ENCODE data around the gene MPHOSPH9.
"Not testable (repeated sequence)": the region's sequence is repeated elsewhere in the genome, so short reads cannot be mapped to it uniquely, and the experiment has no call there.

MPHOSPH9 gene

GRCh38 chr12:123260081-123260480, 27.1 kb upstream of the MPHOSPH9 start:
- DNase-seq (ENCODE audit: low read depth): no peak
- H3K4me3 ChIP-seq (ENCODE audit: low read depth, low read length): no peak overlapping the region
- no peak for TF ChIP-seq CTCF (IDR thresholded peaks at IDR 0.05; ENCODE audit: low read depth, low read length, missing control alignments)

GRCh38 chr12:123258593-123258992, 25.7 kb upstream of the MPHOSPH9 start:
- DNase-seq (ENCODE audit: low read depth): no peak
- TF ChIP-seq CTCF (IDR thresholded peaks at IDR 0.05; ENCODE audit: low read depth, low read length, missing control alignments): no peak
- H3K4me3 ChIP-seq (ENCODE audit: low read depth, low read length): no peak overlapping the region

DNA sequence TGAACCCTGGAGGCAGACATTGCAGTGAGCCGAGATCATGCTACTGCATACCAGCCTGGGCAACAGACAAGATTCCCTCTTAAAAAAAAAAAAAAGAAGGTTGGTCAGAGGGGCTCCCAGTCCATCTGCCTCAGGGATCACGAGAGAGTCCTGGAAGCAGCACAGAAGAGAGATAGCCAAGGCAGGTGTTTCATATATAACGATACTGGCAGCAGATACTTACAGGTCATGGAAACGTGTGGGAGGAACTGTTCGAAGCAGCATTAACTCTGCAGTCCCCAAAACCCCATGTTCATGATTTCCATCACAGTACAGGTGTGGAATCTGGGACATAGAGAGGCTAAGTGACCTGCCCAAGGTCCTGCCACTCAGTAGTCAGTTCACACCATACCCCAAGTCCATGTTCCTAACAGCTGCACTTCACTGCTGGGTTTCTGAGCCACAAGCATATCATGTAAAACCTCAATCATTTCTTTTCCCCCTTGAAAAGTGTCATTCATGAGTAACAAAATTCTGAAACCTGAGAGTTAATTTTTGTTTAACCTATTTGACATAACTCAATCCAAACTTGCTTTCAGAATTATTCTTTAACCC, 22.0 kb upstream of the MPHOSPH9 start:
- no peak for TF ChIP-seq CTCF (IDR thresholded peaks at IDR 0.05; ENCODE audit: low read depth, low read length, missing control alignments)
- no peak overlapping the region for H3K4me3 ChIP-seq (ENCODE audit: low read depth, low read length)
- DNase-seq (ENCODE audit: low read depth): no peak

- TF ChIP-seq CTCF (IDR thresholded peaks at IDR 0.05; ENCODE audit: low read depth, low read length, missing control alignments): no peak
- no peak for DNase-seq (ENCODE audit: low read depth)
- H3K4me3 ChIP-seq (ENCODE audit: low read depth, low read length): no peak overlapping the region
These were observed 20.9 kb upstream of the MPHOSPH9 start for GRCh38 chr12:123253641-123254459.

DNA sequence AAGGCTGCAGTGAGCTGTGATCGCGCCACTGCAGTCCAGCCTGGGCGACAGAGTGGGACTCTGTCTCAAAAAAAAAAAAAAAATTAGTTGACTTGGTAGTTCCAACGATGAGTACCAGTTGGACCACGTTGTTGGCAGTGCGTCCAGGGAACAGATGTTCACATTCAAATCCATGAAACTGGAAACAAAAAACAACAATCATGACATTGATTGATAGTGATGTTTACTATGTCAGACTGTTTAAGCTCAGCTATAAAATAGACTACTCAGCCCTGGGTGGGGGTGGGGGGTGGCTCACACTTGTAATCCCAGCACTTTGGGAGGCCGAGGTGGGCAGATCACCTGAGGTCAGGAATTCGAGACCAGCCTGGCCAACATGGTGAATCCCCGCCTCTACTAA, 19.4 kb upstream of the MPHOSPH9 start:
- not testable (repeated sequence) for DNase-seq (ENCODE audit: low read depth); H3K4me3 ChIP-seq (ENCODE audit: low read depth, low read length)

DNA sequence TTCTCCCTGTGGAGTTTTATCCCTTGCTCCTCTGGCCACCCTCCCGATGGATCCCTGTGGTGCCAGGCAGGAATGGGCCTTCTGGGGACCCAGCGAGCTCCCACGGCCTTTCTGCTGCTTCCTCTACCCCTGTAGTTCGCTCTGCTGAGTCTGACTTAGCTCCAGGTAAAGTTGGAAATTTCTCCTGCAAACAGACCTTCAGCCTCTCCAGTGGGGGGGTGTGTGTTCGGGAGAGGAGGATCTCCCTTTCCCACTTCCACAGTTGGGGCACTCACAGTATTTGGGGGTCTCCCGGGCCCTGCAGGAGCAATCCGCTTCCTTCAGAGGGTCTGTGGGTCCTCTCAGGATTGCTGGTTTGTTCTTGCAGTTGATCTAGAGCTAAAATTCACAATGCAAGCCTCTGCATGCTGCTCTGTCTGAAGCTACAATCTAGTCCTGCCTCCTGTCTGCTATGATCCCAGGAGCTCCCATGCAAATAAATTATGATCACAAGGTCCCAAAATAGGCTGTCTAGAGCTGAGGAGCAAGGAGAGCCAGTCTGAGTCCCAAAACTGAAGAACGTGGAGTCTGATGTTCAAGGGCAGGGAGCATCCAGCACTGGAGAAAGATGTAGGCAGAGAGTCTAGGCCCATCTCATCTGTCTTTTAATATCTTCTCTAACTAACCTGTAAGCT, 18.6 kb upstream of the MPHOSPH9 start:
- no peak for DNase-seq (ENCODE audit: low read depth)
- H3K4me3 ChIP-seq (ENCODE audit: low read depth, low read length): no peak overlapping the region
- TF ChIP-seq CTCF (IDR thresholded peaks at IDR 0.05; ENCODE audit: low read depth, low read length, missing control alignments): no peak

All from GM12864 (cell line).